Pulmonary artery endothelial cell (primary cell): Measurements from ENCODE around the gene LCE3B. TPM values are rescaled to one million over a fixed set of nuclear protein-coding genes. Genes with fewer than 3 reads are reported as not detected.

Source experiments
- DNase-seq: peaks from one replicate; pipeline ENCODE4 v3.0.0-alpha.2; 2011; ENCODE audit warnings: low read depth, low spot score
- total RNA-seq: library from RNA; depleted of rRNA; stranded (reverse); fragments of >200 nt; gene quantifications from 2 replicates; pipeline ENCODE4 v1.2.3, GENCODE V29; 2014

Gene LCE3B
- total RNA-seq, 1 donor from 2014 or later, result not detected

DNA sequence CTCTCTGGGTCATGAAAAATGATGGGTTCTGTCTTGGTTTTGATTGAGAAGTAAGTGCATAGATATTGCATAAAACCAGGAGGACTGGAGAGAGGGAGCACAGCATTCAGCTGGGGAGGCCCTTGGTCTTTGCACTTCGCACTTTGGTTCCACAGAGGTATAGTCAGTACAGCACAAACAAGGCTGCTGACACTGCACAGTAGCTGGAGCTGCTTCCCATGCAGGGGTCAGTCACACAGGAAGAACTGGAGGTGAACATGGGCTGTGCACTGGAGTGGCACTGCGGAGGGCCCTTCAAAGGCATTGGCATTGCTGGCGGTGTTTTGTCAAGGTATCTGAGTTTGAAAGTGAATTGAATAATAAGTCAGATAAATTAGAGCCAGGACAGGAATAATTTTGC, 45.0 kb downstream of the LCE3B start:
- no peak for DNase-seq

DNA sequence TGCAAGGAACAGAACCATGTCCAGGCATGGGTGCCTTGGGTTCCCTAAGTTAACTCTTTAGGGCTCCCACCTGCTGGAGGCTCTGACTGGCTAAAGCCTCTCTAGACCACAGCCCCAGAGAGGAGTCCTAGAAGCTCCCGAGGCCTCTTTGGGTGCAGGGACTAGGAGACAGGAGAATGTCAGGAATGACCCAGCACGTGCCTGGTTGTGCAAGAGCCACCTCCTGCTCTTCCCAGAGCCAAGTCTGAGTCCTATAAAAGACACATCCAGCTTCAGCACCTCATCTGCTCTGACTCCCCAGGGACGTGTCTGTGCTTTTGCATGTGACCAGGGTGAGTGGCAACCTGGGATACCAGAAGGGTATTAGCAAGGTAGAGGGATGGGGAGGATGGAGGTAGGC, 49.5 kb downstream of the LCE3B start, which contains the start of gene LCE2D:
Gene LCE2D (plus strand): TSS at position 283 of the 400 bp plus-strand sequence. CDS start 726 bp downstream, outside the sequence.
- DNase-seq, result no peak

Other genes starting within 250 kb of the LCE3B start
- gene CRNN, start 199.5 kb upstream of the LCE3B start, total RNA-seq, result not detected in 2 replicates
- not detected in 2 replicates for gene LCE5A, start 103.0 kb upstream of the LCE3B start, total RNA-seq
- not detected in 2 replicates for gene CRCT1, start 99.3 kb upstream of the LCE3B start, total RNA-seq
- not detected in 2 replicates for gene LCE3E, start 47.0 kb upstream of the LCE3B start, total RNA-seq
- gene LCE3D, start 33.3 kb upstream of the LCE3B start, total RNA-seq, result not detected in 2 replicates
- gene LCE3C, start 13.6 kb upstream of the LCE3B start, total RNA-seq, result not detected in 2 replicates
- gene LCE3A, start 9.3 kb downstream of the LCE3B start, total RNA-seq, result not detected in 2 replicates
- gene LCE2D, start 49.6 kb downstream of the LCE3B start, total RNA-seq, result not detected in 2 replicates
- not detected in 2 replicates for gene LCE2C, start 61.5 kb downstream of the LCE3B start, total RNA-seq
- gene LCE2B, start 72.3 kb downstream of the LCE3B start, total RNA-seq, result not detected in 2 replicates
- gene LCE2A, start 84.5 kb downstream of the LCE3B start, total RNA-seq, result not detected in 2 replicates
- not detected in 2 replicates for gene LCE4A, start 94.3 kb downstream of the LCE3B start, total RNA-seq
- gene KPRP, start 144.2 kb downstream of the LCE3B start, total RNA-seq, result not detected in 2 replicates
- not detected in 2 replicates for gene LCE1F, start 161.3 kb downstream of the LCE3B start, total RNA-seq
- not detected in 2 replicates for gene LCE1E, start 172.4 kb downstream of the LCE3B start, total RNA-seq
- gene LCE1D, start 182.9 kb downstream of the LCE3B start, total RNA-seq, result not detected in 2 replicates
- not detected in 2 replicates for gene LCE1C, start 192.8 kb downstream of the LCE3B start, total RNA-seq
- not detected in 2 replicates for gene LCE1B, start 198.2 kb downstream of the LCE3B start, total RNA-seq
- gene LCE1A, start 213.7 kb downstream of the LCE3B start, total RNA-seq, result not detected in 2 replicates
- gene LCE6A, start 229.0 kb downstream of the LCE3B start, total RNA-seq, result not detected in 2 replicates
- gene LCE7A, start 246.2 kb downstream of the LCE3B start, total RNA-seq, result not detected in 2 replicates